Activated effector memory CD4-positive, alpha-beta T cell treated with Interleukin-2 at 50 U/mL for 16 hours (primary cell): ENCODE measurements around the gene DCAF4.

Source experiments
- DNase-seq: peaks from one replicate; pipeline ENCODE4 v3.0.0-alpha.2; 2020

The DCAF4 gene

DNA sequence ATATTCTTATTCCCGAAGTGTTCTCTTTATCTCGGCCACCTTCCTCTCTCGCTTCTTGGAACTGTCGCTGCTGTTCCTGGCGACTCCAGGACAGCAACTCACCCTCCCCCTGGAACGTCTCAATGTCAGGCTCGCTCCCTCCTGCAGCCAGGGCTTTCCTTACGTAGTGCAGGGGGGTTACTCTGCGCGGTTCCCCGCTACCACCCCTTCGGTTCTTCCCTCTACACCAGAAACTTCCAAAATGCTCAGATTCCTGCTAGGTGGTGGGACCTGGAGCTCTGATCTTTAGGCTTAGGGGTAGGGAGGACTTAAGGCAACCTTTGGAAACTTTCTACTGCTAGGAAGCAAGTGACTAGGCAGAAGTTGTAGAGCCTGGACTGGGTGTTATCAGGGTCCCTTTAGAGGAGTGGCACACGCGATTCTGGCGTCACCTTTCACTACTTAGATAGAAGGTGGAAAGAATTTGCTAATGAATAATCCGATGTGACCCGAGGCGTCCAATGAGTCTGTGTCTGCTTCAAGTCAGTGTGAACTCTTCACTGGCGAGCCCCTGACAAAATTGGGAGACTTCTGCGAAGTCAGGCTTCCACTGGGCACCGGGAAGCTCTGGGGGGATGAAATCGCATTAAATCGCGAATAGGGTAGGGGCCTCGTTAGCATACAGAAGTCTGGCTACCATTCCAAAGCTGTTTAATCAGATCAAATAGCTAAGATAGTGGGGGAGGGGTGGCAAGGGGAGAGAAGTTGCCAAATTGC is 31.5 kb upstream of the DCAF4 start:
- DNase-seq, result no peak

DNA sequence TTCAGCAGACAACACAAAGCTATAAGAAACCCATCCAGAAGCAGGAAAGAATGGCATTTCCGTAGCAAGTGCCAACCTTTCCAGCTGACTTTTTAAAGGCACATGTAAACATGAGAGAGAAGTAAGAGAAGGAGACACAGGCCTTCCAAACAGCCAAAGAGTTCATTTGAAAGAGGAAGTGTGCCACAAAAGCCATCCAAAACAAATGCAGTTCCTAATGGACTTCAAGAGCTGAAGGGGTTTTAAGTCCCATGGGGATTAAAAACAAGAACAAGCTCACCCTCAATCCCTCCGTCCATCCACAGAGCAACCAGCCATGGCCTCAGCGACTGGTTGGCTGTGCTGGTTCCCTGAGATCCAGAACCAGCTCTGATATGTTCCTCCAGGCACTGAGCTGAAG is 27.8 kb upstream of the DCAF4 start:
- no peak for DNase-seq

GRCh38 chr14:72901361-72901760 is 24.9 kb upstream of the DCAF4 start:
- DNase-seq, result no peak

DNA sequence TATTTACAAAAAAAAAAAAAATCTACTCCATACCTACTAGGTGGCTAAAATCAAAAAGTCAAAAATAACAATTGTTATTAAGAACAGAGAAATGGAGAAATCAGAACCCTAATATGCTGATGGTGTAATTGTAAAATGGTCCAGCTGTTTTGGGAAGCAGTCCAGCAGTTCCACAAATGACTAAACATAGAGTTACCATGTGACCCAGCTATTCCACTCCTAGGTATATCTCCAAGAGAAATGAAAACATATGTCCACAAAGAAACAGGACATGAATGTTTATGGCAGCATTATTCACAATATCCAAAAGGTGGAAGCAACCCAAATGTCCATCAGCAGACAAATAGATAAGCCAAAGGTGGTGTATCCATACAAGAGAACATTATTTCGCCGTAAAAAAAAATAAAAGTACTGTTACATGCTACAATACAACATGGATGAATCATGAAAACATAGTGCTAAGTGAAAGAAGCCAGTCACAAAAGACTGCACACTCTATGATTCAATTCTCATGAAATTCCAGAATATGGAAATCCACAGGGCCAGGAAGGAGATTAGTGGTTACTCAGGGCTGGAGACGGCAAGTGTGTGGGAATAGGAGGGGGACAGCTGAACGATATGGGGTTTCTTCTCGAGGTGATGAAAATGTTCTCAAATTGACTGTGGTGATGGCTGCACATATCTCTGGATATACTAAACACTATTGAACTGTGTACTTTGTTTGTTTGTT is 23.3 kb upstream of the DCAF4 start:
- no peak for DNase-seq

- DNase-seq, result no peak
Measured at GRCh38 chr14:72903716-72904115, 22.5 kb upstream of the DCAF4 start.

DNA sequence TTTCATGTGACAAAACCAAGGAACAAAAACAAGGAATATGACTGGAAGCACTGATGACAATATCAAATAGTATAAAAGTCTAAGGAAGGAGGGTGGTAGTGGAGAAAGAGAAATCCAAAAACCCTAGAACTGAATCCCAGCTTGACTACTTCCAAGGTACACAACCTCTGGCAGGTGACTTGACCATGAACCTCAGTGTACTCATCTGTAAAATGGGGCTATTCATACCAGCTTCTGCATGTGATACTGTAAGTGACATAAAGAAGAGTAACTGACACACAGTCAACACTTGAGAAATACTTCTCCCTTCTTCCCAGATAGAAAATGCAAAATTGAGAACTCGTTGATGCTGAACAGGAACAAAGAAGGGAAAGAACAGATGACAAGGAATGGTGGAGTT is 22.0 kb upstream of the DCAF4 start:
- DNase-seq, result no peak

DNA sequence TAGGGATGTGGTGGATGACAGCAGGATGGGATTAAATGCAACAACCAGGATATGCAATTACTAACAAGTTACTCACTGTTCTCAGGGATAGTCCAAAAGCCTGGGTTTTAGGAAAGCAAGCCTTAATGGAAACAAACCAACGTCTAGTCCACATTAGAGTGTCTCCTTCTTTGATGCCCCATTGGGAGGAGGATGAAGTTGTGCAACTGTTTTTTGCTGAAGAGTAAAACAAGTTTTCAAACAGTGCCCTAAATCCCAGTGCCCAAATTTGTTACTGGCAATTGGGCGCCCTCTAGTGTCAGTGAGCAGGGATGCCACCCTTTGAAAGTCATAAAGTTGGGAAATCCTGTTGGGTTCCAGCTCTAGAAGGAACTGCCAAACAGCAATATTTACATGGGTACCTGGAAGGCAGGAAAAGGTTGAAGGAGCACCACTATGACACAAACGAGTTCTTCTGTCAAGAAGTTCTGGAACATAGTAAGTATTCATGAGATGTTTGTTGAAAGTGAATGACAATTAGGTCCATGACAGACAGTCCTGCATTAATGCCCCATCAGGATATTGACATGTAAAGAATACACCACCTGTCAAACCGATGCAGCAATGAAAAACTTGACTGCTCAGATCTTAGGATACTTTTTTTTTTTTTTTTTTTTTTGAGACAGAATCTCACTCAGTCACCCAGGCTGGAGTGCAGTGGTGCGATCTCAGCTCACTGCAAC is 21.3 kb upstream of the DCAF4 start:
- DNase-seq, result peak; percentile 29

DNA sequence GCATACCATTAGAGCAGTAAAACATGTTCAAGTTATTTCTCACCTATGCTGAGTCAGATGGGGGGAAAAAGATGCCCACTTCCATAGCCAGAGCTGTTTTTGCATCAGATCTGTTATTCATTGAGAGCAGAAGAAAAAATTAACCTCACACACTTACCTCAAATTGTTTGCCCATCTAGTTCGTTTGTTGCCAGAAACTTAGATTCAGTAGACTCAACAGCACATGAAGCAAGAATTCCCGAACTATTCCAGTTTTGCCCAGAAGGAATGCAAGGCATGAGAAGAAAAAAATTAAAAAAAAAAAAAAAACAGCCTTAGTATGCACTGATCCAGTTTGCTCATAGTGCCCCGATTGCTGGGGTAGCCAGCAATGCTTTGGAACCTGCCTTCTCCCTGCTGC is 19.9 kb upstream of the DCAF4 start:
- no peak for DNase-seq

DNA sequence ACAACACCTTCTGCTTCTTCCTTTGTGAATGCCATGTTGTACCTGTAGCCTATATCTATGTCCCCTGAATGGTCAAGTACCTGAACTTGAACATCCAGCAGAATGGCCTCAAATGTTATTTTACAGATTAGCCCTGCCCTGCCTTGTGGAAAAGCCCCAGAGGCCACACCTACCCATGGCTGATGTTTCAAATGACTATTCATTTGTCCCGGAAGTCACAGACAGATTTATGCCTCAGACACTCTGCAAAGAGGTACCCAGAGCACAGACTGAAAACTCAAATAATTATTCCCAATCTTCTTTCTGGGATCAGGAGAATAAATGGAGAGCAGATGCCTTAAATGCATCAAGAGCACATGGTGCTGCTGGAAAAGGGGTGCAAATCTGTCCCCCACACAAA is 19.4 kb upstream of the DCAF4 start:
- no peak for DNase-seq

- DNase-seq, result no peak
Measured at GRCh38 chr14:72907886-72908285, 18.4 kb upstream of the DCAF4 start.

DNA sequence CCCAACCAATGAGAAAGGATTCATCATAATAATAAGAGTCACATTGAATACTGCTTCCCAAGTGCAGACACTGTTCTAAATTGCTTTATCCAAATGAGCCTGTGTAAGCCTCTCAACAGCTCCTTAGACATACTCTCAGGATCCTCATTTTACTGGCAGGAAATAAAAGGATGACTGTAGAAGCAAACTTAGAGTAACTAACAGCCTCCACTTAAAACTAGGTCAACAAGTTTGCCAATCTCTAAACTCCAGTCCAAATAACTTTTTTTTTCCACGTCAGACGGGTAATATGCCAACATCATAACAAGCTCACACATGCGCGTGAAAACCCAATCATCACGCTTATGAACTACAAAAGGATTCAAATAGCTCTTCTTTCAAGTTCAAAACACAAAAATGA is 17.1 kb upstream of the DCAF4 start:
- no peak for DNase-seq

GRCh38 chr14:72913809-72914208 is 12.5 kb upstream of the DCAF4 start:
- DNase-seq, result no peak

DNA sequence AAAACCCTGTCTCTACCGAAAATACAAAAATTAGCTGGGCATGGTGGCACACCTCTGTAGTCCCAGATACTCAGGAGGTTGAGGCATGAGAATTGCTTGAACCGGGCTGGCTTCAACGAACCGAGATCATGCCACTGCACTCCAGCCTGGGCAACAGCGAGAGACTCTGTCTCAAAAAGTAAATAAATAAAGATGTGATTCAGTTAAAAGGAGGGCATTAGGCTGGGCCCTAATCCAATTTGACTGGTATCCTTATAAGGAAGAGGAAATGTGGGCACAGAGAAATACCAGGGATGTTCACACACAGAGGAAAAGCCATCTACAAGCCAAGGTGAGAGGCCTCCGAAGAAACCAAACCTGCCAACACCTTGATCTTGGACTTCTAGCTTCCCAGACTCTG is 10.1 kb upstream of the DCAF4 start:
- DNase-seq, result no peak

GRCh38 chr14:72917094-72917802 is 9.0 kb upstream of the DCAF4 start:
- DNase-seq, result no peak

- DNase-seq, result no peak
Measured at GRCh38 chr14:72920008-72920407, 6.3 kb upstream of the DCAF4 start.

DNA sequence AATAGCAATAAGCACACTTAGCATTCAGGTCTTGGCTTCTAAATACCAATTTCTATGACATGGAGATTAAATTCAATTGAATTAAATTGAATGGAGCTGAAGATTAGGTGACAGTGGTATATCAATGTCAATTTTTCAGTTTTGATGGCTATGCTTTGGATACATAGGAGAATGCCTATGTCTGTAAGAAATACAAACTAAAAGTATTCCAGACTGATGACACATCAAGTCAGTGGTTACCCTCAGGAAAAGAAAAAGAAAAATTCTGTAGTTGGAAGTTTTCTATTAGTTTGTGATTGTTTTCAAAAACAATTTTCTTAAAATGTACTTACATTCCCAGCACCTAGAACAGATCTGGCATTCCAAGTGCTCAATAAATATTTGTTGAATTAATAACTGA is 4.9 kb upstream of the DCAF4 start:
- no peak for DNase-seq

- no peak for DNase-seq
Measured at GRCh38 chr14:72924337-72924736, 1.9 kb upstream of the DCAF4 start.

GRCh38 chr14:72925171-72925759 is 999 bp upstream of the DCAF4 start:
- DNase-seq, result no peak

DNA sequence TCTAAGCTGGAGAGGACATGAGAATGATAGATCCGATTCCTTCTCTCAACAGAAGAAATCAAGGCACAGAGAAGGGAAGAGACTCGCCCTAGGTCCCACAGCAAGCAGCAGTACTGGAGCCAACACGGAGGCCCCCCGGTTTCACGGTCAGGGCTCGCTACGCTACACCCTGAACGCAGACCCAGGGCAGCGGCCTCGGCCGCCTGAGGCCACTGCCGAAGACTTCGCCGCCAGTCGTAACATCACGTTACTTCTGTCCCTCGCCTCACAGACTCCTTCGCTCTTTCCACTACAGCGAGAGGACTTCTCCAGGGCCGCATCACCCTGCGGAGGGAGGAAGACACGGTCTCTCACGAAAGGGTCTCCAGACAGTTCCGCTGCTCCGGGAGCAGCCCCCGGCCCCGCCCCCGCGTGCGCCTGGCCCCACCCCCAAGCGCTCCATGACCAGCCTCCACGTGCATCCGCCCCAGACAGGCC is 411 bp upstream of the DCAF4 start:
- no peak for DNase-seq

GRCh38 chr14:72928872-72929271 is 2.6 kb downstream of the DCAF4 start:
- no peak for DNase-seq

DNA sequence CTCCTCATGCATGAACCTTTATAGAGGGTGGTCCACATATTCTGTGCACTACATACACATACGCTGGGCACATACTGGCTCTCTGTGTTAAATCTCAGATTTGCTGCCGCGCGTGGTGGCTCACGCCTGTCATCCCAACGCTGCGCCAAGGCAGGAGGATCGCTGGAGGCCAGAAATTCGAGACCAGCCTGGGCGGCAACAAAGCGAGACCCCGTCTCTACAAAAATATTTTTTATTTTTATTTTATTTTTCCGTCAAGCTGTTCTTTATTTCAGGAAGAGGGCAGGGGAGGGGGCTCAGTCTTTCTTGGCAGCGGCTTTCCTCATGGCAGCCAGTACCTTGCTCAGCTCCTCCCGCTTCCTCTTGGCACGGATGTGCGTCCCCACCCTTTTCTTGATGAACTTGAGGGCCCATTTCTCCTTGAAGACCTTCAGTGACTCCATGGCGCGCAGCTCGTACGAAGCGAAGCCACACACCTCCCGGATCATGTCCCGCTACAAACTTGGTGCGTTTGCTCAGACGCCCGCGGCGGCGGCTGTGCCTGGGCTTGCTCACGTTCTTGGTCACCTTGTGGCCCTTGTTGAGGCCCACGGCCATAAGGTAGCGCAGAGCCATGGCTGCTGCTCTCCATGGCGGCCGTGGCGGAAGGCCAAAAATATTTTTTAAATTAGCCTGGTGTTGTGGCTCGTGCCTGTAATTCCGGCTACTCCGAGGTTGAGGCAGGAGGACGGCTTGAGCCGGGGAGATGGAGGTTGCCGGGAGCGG is 3.2 kb downstream of the DCAF4 start:
- DNase-seq, result no peak

GRCh38 chr14:72932893-72933292 is 6.6 kb downstream of the DCAF4 start:
- DNase-seq, result no peak
